HCT116 (cell line): Measurements from ENCODE around the gene CCDC28B. TPM values are rescaled to one million over a fixed set of nuclear protein-coding genes. Genes with fewer than 3 reads are reported as not detected.

ENCODE experiments used
- ATAC-seq: fragments of 200-7000 bp; cut with Tn5 transposase; 2 replicates; pipeline ENCODE4 v1.9.1; 2020; ENCODE audit warnings: mild to moderate bottlenecking, moderate library complexity
- BruUV-seq: library from RNA; stranded (reverse); fragments of 400-500 nt; replicated peaks from 2 replicates; lab custom pipeline; 2021; lab: Mats Ljungman, UMichigan
- CTCF ChIA-PET: fragments of 300-600 bp; sonication (Branson Sonifier 250); formaldehyde crosslinking; loops from one replicate; lab custom pipeline; 2021; ENCODE audit warnings: antibody characterized with exemption; lab: Charles Lee
- POLR2A ChIA-PET: fragments of 300-600, 350-600 bp; sonication (Branson Sonifier 250); formaldehyde crosslinking; loops from one replicate; lab custom pipeline; 2021; ENCODE audit warnings: antibody characterized with exemption; lab: Charles Lee
- RAD21 ChIA-PET, 2 experiments: fragments of 300-600 bp; sonication (Branson Sonifier 250); formaldehyde crosslinking; loops; one replicate each; lab custom pipeline; 2023; ENCODE audit warnings: low total read pairs in 2 of 2; ENCODE audit not compliant: uncharacterized antibody in 2 of 2, unreplicated experiment in 2 of 2, low non-redundant PET in 1 of 2; lab: Charles Lee
- DNase-seq: peaks from one replicate; pipeline ENCODE4 v3.0.0-alpha.2; 2010; ENCODE audit warnings: low read depth, low spot score
- H2AFZ ChIP-seq: fragments of 200-600 bp; shearing (Covaris generic), sonication (generic); 2 replicates; pipeline ENCODE4 v1.6.1; 2017; ENCODE audit warnings: low read depth, mixed run types, mixed read lengths, antibody characterized with exemption, low read length; ENCODE audit not compliant: poor library complexity, severe bottlenecking
- H3K27ac ChIP-seq: 2 replicates; pipeline ENCODE4 v1.5.1; 2012; ENCODE audit warnings: low read depth, low read length
- H3K27me3 ChIP-seq: fragments of 200-600 bp; sonication (generic); 2 replicates; pipeline ENCODE4 v1.6.1; 2016; ENCODE audit warnings: mixed run types, low read length, mixed read lengths; ENCODE audit not compliant: insufficient read depth
- H3K36me3 ChIP-seq, 2 experiments: fragments of 200-500 bp in 1 of 2; fragments of 200-600 bp in 1 of 2; sonication (Bioruptor generic) in 1 of 2; sonication (generic) in 1 of 2; 2 replicates each; pipeline versions ENCODE4 v1.5.1 to v1.6.1; 2014 to 2016; ENCODE audit warnings: low read length in 2 of 2, inconsistent platforms in 1 of 2, mixed read lengths in 1 of 2, mixed run types in 1 of 2; ENCODE audit not compliant: insufficient read depth in 2 of 2, control insufficient read depth in 1 of 2
- H3K4me1 ChIP-seq, 2 experiments: fragments of 200-600 bp in 1 of 2; sonication (generic) in 1 of 2; 2 replicates each; pipeline versions ENCODE4 v1.5.1 to v1.6.1; 2012 to 2017; ENCODE audit warnings: low read length in 2 of 2, inconsistent platforms in 1 of 2, mild to moderate bottlenecking in 1 of 2, mixed read lengths in 1 of 2, mixed run types in 1 of 2, moderate library complexity in 1 of 2; ENCODE audit not compliant: insufficient read depth in 2 of 2, control insufficient read depth in 1 of 2
- H3K4me2 ChIP-seq: fragments of 200-600 bp; sonication (generic); 2 replicates; pipeline ENCODE4 v1.6.1; 2017; ENCODE audit warnings: mixed run types, low read length, mixed read lengths
- H3K4me3 ChIP-seq, 2 experiments: fragments of 200-600 bp in 1 of 2; sonication (generic) in 1 of 2; replicated peaks in 1 of 2; 2 replicates each; pipeline ENCODE4 v1.5.1; 2011 to 2016; ENCODE audit warnings: low read length in 2 of 2, control low read depth in 1 of 2, low read depth in 1 of 2, mild to moderate bottlenecking in 1 of 2, mixed read lengths in 1 of 2, mixed run types in 1 of 2
- H3K79me2 ChIP-seq: fragments of 200-600 bp; sonication (generic); 2 replicates; pipeline ENCODE4 v1.6.1; 2017; ENCODE audit warnings: mild to moderate bottlenecking, mixed run types, low read length, moderate library complexity, mixed read lengths; ENCODE audit not compliant: insufficient read depth
- H3K9ac ChIP-seq: fragments of 200-600 bp; sonication (generic); 2 replicates; pipeline ENCODE4 v1.6.1; 2016; ENCODE audit warnings: low read length, mixed read lengths
- H3K9me2 ChIP-seq: fragments of 200-600 bp; sonication (generic), shearing (Covaris generic); 2 replicates; pipeline ENCODE4 v1.6.1; 2017; ENCODE audit warnings: mixed run types, mild to moderate bottlenecking, moderate library complexity; ENCODE audit not compliant: insufficient read depth
- H3K9me3 ChIP-seq, 2 experiments: fragments of 200-500 bp in 1 of 2; fragments of 200-600 bp in 1 of 2; sonication (Bioruptor generic) in 1 of 2; sonication (generic) in 1 of 2; 2 replicates each; pipeline ENCODE4 v1.6.1; 2014 to 2017; ENCODE audit warnings: low read length in 2 of 2, mixed read lengths in 2 of 2, inconsistent platforms in 1 of 2, low read depth in 1 of 2, mild to moderate bottlenecking in 1 of 2, mixed run types in 1 of 2, moderate library complexity in 1 of 2; ENCODE audit not compliant: control insufficient read depth in 1 of 2, insufficient read depth in 1 of 2
- H4K20me1 ChIP-seq: fragments of 200-600 bp; sonication (generic), shearing (Covaris generic); 2 replicates; pipeline ENCODE4 v1.6.1; 2017; ENCODE audit warnings: mixed run types, mild to moderate bottlenecking, moderate library complexity; ENCODE audit not compliant: insufficient read depth
- CEBPB ChIP-seq: IDR thresholded peaks from 2 replicates; pipeline ENCODE4 v1.6.1; 2012; ENCODE audit warnings: low read depth
- EGR1 ChIP-seq: IDR thresholded peaks from 2 replicates; pipeline ENCODE4 v1.6.1; 2012; ENCODE audit warnings: low read depth
- ELF1 ChIP-seq: IDR thresholded peaks from 2 replicates; pipeline ENCODE4 v1.6.1; 2012; ENCODE audit warnings: low read depth, borderline replicate concordance
- FOSL1 ChIP-seq: IDR thresholded peaks from 2 replicates; pipeline ENCODE4 v1.6.1; 2012; ENCODE audit warnings: low read depth
- POLR2A ChIP-seq: IDR thresholded peaks from 2 replicates; pipeline ENCODE4 v1.7.0; 2011; ENCODE audit warnings: borderline replicate concordance; ENCODE audit not compliant: insufficient read depth, insufficient read length; ENCODE audit errors: extremely low read depth
- SP1 ChIP-seq: IDR thresholded peaks from 2 replicates; pipeline ENCODE4 v1.6.1; 2012; ENCODE audit warnings: low read depth
- intact Hi-C: fragments of 100-400 bp; cut with micrococcal nuclease; formaldehyde crosslinking; loops from 2 replicates; pipeline ENCODE4 v1.10.0; 2022
- total RNA-seq: library from RNA; stranded (reverse); gene quantifications from one replicate; pipeline ENCODE4 v1.2.1, GENCODE V29; 2021; ENCODE audit not compliant: unreplicated experiment
- TF ChIP-seq, protein P1 (sequence below), 3 experiments: fragments of 200-600 bp in 1 of 3; sonication (generic) in 1 of 3; IDR thresholded peaks in 2 of 3; conservative IDR thresholded peaks in 1 of 3; 2 replicates each; pipeline ENCODE4 v1.5.1; 2012 to 2017; ENCODE audit warnings: low read depth in 2 of 3, low read length in 2 of 3, antibody characterized with exemption in 1 of 3, borderline replicate concordance in 1 of 3, control low read depth in 1 of 3, mild to moderate bottlenecking in 1 of 3, mixed read lengths in 1 of 3, mixed run types in 1 of 3, moderate library complexity in 1 of 3; ENCODE audit not compliant: insufficient read depth in 1 of 3

The CCDC28B gene
- total RNA-seq, 1 experiment from 2014 or later: 5.9 TPM

DNA sequence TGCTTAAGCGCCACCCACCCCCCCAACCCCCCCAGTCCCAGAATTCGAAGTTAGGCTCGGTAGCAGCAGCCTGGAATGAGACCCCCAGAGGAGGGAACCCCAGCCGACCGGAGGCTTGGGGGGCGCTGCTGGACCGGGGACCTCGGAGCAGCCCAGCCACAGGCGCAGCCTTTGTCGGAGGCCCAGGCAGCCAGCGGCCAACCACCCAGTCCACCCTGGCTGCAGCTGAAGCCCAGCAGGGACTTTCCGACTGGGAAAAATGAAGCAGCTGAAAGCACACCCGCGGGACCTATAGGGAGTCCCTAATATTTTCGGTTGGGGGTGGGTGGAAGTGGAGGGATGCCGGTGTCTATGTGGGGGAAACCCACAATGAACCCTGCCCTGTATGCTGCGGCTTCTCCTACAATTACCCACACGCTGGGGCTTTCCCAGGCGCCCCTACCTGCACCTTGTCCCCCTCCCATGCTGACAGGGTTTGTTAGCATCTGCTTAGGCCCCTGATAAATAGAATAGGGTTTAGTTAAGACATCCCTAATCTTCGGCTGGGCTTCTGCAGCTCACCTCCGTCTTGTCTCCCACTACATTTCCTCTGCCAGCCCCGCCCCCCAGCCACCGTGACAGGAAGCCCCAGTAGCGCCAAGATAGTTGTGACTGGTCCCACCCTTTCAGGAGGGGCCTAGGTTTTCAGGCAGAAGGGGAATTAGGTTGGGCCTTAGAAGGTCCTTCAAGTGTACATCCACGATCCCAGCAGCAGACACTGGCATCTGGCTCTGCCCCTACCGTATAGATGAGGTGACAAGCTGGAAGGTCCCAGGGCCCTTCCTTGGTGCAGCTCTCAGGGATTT, 838 bp downstream of the CCDC28B start:
- Histone ChIP-seq H3K36me3 (peaks cover 0 to 12% of the 10 kb centered on the region in 2 experiments; a peak in 3 of 4 replicates), H3K27me3 (no peaks in the 10 kb centered on the region), H3K4me2 (peak overlapping the region; percentile 71), H3K9ac (no peak overlapping the region; the same call in 1 of the 2 replicates), H3K4me3 (peak overlapping the region; percentile 38 to 51; a peak in 3 of 4 replicates), H3K9me2 (no peaks in the 10 kb centered on the region), H3K79me2 (peaks cover 8% of the 10 kb centered on the region; the same call in 1 of the 2 replicates), H3K4me1 (peaks cover 6 to 32% of the 10 kb centered on the region in 2 experiments; a peak in 3 of 4 replicates), H4K20me1 (no peaks in the 10 kb centered on the region), H2AFZ (no peak overlapping the region), H3K27ac (no peak overlapping the region), H3K9me3 (no peaks in the 10 kb centered on the region)
- ChIA-PET RAD21 (no interaction called here), POLR2A (interaction anchor here (0.7 kb wide), 1 partner anchor 58 kb away, joined by 3 read pairs; no protein-coding TSS in a partner anchor), CTCF (interaction anchor here (1.0 to 1.4 kb wide), 2 partner anchors 14 to 47 kb away, joined by 3 read pairs; no protein-coding TSS in a partner anchor)
- no peak for TF ChIP-seq POLR2A
- no peak for TF ChIP-seq FOSL1
- no peak for TF ChIP-seq EGR1
- TF ChIP-seq CEBPB: no peak
- TF ChIP-seq, protein P1, sequence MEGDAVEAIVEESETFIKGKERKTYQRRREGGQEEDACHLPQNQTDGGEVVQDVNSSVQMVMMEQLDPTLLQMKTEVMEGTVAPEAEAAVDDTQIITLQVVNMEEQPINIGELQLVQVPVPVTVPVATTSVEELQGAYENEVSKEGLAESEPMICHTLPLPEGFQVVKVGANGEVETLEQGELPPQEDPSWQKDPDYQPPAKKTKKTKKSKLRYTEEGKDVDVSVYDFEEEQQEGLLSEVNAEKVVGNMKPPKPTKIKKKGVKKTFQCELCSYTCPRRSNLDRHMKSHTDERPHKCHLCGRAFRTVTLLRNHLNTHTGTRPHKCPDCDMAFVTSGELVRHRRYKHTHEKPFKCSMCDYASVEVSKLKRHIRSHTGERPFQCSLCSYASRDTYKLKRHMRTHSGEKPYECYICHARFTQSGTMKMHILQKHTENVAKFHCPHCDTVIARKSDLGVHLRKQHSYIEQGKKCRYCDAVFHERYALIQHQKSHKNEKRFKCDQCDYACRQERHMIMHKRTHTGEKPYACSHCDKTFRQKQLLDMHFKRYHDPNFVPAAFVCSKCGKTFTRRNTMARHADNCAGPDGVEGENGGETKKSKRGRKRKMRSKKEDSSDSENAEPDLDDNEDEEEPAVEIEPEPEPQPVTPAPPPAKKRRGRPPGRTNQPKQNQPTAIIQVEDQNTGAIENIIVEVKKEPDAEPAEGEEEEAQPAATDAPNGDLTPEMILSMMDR (IDR thresholded peaks at IDR 0.05 in 2 of 3, conservative IDR thresholded peaks at IDR 0.05 in 1 of 3; ENCODE audit: borderline replicate concordance in 1 of 3, insufficient read depth in 1 of 3, low read depth in 2 of 3, low read length in 2 of 3): no peak
- TF ChIP-seq SP1: no peak
- TF ChIP-seq ELF1: no peak
- BruUV-seq: no TSS peak
- ATAC-seq (no peak), DNase-seq (no peak)
- intact Hi-C loops: no loop called here
